IPS-18a (cell line): ENCODE results near the gene MALRD1.

ENCODE experiments used
- H3K27ac ChIP-seq: one replicate; pipeline ENCODE4 v1.5.1; 2013; ENCODE audit warnings: low read length
- H3K27me3 ChIP-seq: one replicate; pipeline ENCODE4 v1.6.1; 2013; ENCODE audit warnings: mild to moderate bottlenecking, low read length; ENCODE audit not compliant: control insufficient read depth, insufficient read depth
- H3K36me3 ChIP-seq: one replicate; pipeline ENCODE4 v1.6.1; 2013; ENCODE audit warnings: low read depth, low read length; ENCODE audit not compliant: control insufficient read depth
- H3K4me1 ChIP-seq: one replicate; pipeline ENCODE4 v1.6.1; 2013; ENCODE audit warnings: low read depth, low read length; ENCODE audit not compliant: control insufficient read depth
- H3K4me3 ChIP-seq: one replicate; pipeline ENCODE4 v1.5.1; 2013; ENCODE audit warnings: low read length
- H3K9ac ChIP-seq: one replicate; pipeline ENCODE4 v1.6.1; 2013; ENCODE audit warnings: mild to moderate bottlenecking, low read length, moderate library complexity
- H3K9me3 ChIP-seq: one replicate; pipeline ENCODE4 v1.6.1; 2013; ENCODE audit warnings: low read depth, low read length; ENCODE audit not compliant: control insufficient read depth

MALRD1 gene

GRCh38 chr10:19385846-19386450, 337.3 kb downstream of the MALRD1 start:
- Histone ChIP-seq H3K9me3 (no peaks in the 10 kb centered on the region), H3K27ac (no peak overlapping the region), H3K4me1 (no peaks in the 10 kb centered on the region), H3K9ac (no peak overlapping the region), H3K4me3 (no peak overlapping the region), H3K27me3 (no peaks in the 10 kb centered on the region), H3K36me3 (no peaks in the 10 kb centered on the region)

- H3K9me3 ChIP-seq = no peaks in the 10 kb centered on the region
- no peaks in the 10 kb centered on the region for H3K4me1 ChIP-seq
- no peaks in the 10 kb centered on the region for H3K27me3 ChIP-seq
- H3K27ac ChIP-seq = no peak overlapping the region
- no peak overlapping the region for H3K9ac ChIP-seq
- no peaks in the 10 kb centered on the region for H3K36me3 ChIP-seq
- no peak overlapping the region for H3K4me3 ChIP-seq
These were observed 360.3 kb downstream of the MALRD1 start for GRCh38 chr10:19408924-19409323.

GRCh38 chr10:19411119-19411518, 362.5 kb downstream of the MALRD1 start:
- H3K9me3 ChIP-seq = no peaks in the 10 kb centered on the region
- no peak overlapping the region for H3K27ac ChIP-seq
- peaks cover 6% of the 10 kb centered on the region for H3K4me1 ChIP-seq
- no peak overlapping the region for H3K4me3 ChIP-seq
- no peaks in the 10 kb centered on the region for H3K27me3 ChIP-seq
- no peaks in the 10 kb centered on the region for H3K36me3 ChIP-seq
- no peak overlapping the region for H3K9ac ChIP-seq

- Histone ChIP-seq H3K27ac (no peak overlapping the region), H3K4me3 (no peak overlapping the region), H3K9ac (no peak overlapping the region), H3K36me3 (no peaks in the 10 kb centered on the region), H3K9me3 (no peaks in the 10 kb centered on the region), H3K27me3 (no peaks in the 10 kb centered on the region), H3K4me1 (peaks cover 16% of the 10 kb centered on the region)
These were observed 363.9 kb downstream of the MALRD1 start for GRCh38 chr10:19412531-19412930.

- no peaks in the 10 kb centered on the region for H3K36me3 ChIP-seq
- no peaks in the 10 kb centered on the region for H3K9me3 ChIP-seq
- no peaks in the 10 kb centered on the region for H3K27me3 ChIP-seq
- H3K4me3 ChIP-seq = no peak overlapping the region
- H3K27ac ChIP-seq = no peak overlapping the region
- H3K4me1 ChIP-seq = peaks cover 24% of the 10 kb centered on the region
- H3K9ac ChIP-seq = no peak overlapping the region
These were observed 367.6 kb downstream of the MALRD1 start for GRCh38 chr10:19416164-19416563.

GRCh38 chr10:19417740-19418139, 369.1 kb downstream of the MALRD1 start:
- H3K4me1 ChIP-seq = peaks cover 30% of the 10 kb centered on the region
- no peak overlapping the region for H3K9ac ChIP-seq
- H3K4me3 ChIP-seq = no peak overlapping the region
- no peaks in the 10 kb centered on the region for H3K36me3 ChIP-seq
- no peaks in the 10 kb centered on the region for H3K27me3 ChIP-seq
- H3K9me3 ChIP-seq = no peaks in the 10 kb centered on the region
- H3K27ac ChIP-seq = no peak overlapping the region

GRCh38 chr10:19421674-19422073, 373.1 kb downstream of the MALRD1 start:
- no peak overlapping the region for H3K9ac ChIP-seq
- no peak overlapping the region for H3K4me3 ChIP-seq
- H3K36me3 ChIP-seq = no peaks in the 10 kb centered on the region
- H3K27ac ChIP-seq = no peak overlapping the region
- no peaks in the 10 kb centered on the region for H3K27me3 ChIP-seq
- H3K4me1 ChIP-seq = peaks cover 23% of the 10 kb centered on the region
- no peaks in the 10 kb centered on the region for H3K9me3 ChIP-seq

- Histone ChIP-seq H3K36me3 (no peaks in the 10 kb centered on the region), H3K4me1 (peaks cover 12% of the 10 kb centered on the region), H3K4me3 (no peak overlapping the region), H3K27ac (no peak overlapping the region), H3K9ac (no peak overlapping the region), H3K27me3 (no peaks in the 10 kb centered on the region), H3K9me3 (no peaks in the 10 kb centered on the region)
These were observed 377.4 kb downstream of the MALRD1 start for GRCh38 chr10:19426034-19426433.

GRCh38 chr10:19431622-19432351, 383.2 kb downstream of the MALRD1 start:
- no peaks in the 10 kb centered on the region for H3K4me1 ChIP-seq
- H3K27me3 ChIP-seq = no peaks in the 10 kb centered on the region
- H3K36me3 ChIP-seq = no peaks in the 10 kb centered on the region
- no peak overlapping the region for H3K27ac ChIP-seq
- no peak overlapping the region for H3K9ac ChIP-seq
- no peaks in the 10 kb centered on the region for H3K9me3 ChIP-seq
- H3K4me3 ChIP-seq = no peak overlapping the region

GRCh38 chr10:19449860-19450259, 401.3 kb downstream of the MALRD1 start:
- H3K4me3 ChIP-seq = no peak overlapping the region
- no peaks in the 10 kb centered on the region for H3K4me1 ChIP-seq
- H3K27me3 ChIP-seq = no peaks in the 10 kb centered on the region
- H3K9ac ChIP-seq = no peak overlapping the region
- H3K36me3 ChIP-seq = no peaks in the 10 kb centered on the region
- no peak overlapping the region for H3K27ac ChIP-seq
- H3K9me3 ChIP-seq = no peaks in the 10 kb centered on the region

- Histone ChIP-seq H3K9ac (no peak overlapping the region), H3K27me3 (no peaks in the 10 kb centered on the region), H3K27ac (no peak overlapping the region), H3K36me3 (no peaks in the 10 kb centered on the region), H3K4me1 (no peaks in the 10 kb centered on the region), H3K4me3 (no peak overlapping the region), H3K9me3 (no peaks in the 10 kb centered on the region)
These were observed 402.8 kb downstream of the MALRD1 start for GRCh38 chr10:19451356-19451755.

GRCh38 chr10:19451937-19452336, 403.3 kb downstream of the MALRD1 start:
- Histone ChIP-seq H3K27ac (no peak overlapping the region), H3K9ac (no peak overlapping the region), H3K4me3 (no peak overlapping the region), H3K4me1 (no peaks in the 10 kb centered on the region), H3K27me3 (no peaks in the 10 kb centered on the region), H3K9me3 (no peaks in the 10 kb centered on the region), H3K36me3 (no peaks in the 10 kb centered on the region)
